ENCODE data around the gene SNX10. TPM values are rescaled to one million over a fixed set of nuclear protein-coding genes. Genes with fewer than 3 reads are reported as not detected.

Gene SNX10
- total RNA-seq, 4 donors from 2014 or later: 1.9 to 6.9 (median 4.0) TPM

DNA sequence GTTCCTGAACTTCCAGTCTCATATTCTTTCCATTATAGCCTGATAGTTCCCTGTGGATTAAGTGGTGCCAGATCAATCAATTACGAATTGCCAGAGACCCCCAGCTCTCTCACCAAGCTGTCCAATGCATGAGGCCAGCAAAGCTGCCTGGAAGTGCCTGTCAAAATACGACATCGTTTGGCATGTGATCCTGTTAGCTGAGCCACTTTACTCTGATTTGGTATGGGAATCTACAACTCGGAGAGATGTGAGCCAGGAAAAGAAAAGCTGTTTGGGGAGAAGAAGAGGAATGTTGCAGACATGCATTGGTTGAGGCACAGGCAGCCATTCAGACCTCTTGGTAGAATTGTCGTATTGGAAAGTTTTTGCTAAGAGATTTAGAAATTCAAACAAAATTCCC is 3.9 kb downstream of the SNX10 start:
- Histone ChIP-seq H3K4me1 (peaks cover 0 to 14% (median 0%) of the 10 kb centered on the region in 3 donors), H3K27ac (no peak overlapping the region), H3K4me3 (no peak overlapping the region), H3K9me3 (no peaks in the 10 kb centered on the region), H3K27me3 (peaks cover 45% of the 10 kb centered on the region), H3K36me3 (no peaks in the 10 kb centered on the region)
- no peak for ATAC-seq
- TF ChIP-seq, protein P1, sequence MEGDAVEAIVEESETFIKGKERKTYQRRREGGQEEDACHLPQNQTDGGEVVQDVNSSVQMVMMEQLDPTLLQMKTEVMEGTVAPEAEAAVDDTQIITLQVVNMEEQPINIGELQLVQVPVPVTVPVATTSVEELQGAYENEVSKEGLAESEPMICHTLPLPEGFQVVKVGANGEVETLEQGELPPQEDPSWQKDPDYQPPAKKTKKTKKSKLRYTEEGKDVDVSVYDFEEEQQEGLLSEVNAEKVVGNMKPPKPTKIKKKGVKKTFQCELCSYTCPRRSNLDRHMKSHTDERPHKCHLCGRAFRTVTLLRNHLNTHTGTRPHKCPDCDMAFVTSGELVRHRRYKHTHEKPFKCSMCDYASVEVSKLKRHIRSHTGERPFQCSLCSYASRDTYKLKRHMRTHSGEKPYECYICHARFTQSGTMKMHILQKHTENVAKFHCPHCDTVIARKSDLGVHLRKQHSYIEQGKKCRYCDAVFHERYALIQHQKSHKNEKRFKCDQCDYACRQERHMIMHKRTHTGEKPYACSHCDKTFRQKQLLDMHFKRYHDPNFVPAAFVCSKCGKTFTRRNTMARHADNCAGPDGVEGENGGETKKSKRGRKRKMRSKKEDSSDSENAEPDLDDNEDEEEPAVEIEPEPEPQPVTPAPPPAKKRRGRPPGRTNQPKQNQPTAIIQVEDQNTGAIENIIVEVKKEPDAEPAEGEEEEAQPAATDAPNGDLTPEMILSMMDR (IDR thresholded peaks at IDR 0.05): no peak
- TF ChIP-seq POLR2AphosphoS5 (IDR thresholded peaks at IDR 0.05) (no peak), POLR2A (IDR thresholded peaks at IDR 0.05) (no peak), EP300 (IDR thresholded peaks at IDR 0.05) (no peak)
- WGBS, 2 donors (ENCODE audit: low coverage in 1 of 2): 91% methylated on average over 4 of the region's 5 CpGs

DNA sequence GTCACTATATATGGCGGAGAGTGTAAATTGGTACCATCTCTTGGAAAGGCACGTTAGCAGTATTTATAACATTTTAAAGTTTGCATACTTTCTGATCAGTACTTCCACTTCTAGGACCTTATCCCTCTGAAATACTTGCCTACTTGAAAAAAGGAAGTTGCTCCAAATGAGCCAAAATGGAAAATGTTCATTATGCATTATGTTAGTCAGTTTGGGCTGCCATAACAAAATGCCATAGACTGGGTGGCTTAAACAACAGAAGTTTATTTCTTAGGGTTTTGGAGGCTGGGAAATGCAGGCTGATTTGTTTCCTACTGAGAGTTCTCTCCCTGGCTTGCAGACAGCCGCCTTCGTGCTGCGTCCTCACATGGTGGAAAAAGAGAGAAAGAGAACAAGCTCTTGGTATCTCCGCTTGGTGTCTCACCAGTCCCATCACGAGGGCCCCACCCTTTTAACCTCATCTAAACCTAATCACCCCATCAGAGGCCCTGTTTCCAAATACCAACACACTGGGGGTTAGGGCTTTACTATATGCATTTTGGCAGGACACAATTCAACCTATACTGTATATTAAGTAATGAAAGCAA is 6.9 kb downstream of the SNX10 start:
- peaks cover 20% of the 10 kb centered on the region for H3K27me3 ChIP-seq
- H3K27ac ChIP-seq: no peak overlapping the region
- no peaks in the 10 kb centered on the region for H3K36me3 ChIP-seq
- TF ChIP-seq, protein P1 (IDR thresholded peaks at IDR 0.05): no peak
- TF ChIP-seq POLR2AphosphoS5 (IDR thresholded peaks at IDR 0.05): no peak
- TF ChIP-seq POLR2A (IDR thresholded peaks at IDR 0.05): no peak
- TF ChIP-seq EP300 (IDR thresholded peaks at IDR 0.05): no peak
- H3K4me1 ChIP-seq: no peaks in the 10 kb centered on the region
- H3K4me3 ChIP-seq: no peak overlapping the region
- ATAC-seq: no peak
- 51 to 86% methylated on average over 5 to 7 of the region's 7 CpGs for WGBS, 2 donors (ENCODE audit: low coverage in 1 of 2)
- H3K9me3 ChIP-seq: no peaks in the 10 kb centered on the region

DNA sequence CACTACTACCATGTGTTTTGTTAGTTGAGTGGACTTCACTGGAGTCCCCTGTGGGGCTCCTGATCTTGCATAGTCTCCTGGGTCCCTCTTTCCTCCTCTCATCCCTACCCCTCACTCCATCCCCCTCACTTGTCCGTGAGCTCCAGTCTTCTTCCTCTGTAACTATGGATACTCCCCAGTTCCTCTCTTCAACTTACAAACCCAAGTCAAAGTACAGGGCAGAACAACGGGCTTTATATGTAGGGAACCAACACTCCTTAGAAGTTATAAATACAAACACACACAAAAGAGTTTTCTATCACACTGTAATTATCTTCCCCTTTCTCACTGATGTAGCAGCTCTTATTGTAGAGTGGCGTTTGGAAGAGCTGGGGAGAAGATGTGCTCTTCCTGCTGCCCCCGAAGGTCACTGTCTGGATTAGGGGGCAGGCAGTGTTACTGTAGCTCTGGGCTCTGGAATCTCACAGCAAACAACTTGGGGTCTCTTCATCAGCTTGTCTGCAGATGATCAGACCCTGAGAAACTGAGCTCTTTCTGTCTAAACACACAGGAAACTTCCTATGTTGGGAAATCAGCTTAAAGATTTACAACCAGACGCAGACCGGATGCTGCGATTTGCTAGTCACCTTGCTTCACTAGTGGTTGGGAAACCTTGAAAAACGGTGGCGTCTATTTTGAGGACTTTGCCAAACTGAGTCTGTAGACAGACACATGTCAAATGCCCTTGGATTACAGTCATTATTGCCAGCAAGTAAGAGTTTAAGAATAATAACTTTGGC is 13.6 kb downstream of the SNX10 start:
- Histone ChIP-seq H3K4me1 (no peaks in the 10 kb centered on the region), H3K27ac (no peak overlapping the region)
- ATAC-seq: no peak

DNA sequence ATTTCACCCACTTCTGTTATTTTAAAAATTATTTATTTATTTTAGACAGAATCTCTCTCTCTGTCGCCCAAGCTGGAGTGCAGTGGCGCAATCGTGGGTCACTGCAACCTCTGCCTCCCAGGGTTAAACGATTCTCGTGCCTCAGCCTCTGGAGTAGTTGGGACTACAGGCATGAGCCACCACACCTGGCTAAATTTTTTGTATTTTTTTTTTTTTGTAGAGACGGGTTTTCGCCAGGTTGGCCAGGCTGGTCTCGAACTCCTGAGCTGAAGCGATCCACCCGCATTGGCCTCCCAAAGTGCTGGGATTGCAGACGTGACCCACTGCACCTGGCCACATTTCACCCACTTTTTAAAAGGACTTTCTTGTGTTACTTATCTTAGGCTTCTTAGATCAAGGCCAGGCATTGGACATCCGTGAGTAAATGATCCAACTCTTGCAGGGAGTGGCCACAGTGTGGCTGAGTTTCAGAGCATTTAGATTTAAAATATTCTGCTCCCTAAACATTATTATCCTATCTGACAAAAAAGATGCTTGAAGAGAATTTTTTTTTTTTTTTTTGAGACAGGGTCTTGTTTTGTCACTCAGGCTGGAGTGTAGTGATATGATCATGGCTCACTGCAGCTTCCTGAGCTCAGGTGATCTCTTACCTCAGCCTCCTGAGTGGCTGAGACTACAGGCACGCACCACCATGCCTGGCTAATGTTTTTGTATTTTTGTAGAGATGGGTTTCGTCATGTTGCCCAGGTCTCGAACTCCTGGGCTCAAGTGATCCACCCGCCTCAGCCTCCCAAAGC is 14.4 kb downstream of the SNX10 start:
- no peak for TF ChIP-seq EP300 (IDR thresholded peaks at IDR 0.05)
- no peak for TF ChIP-seq POLR2AphosphoS5 (IDR thresholded peaks at IDR 0.05)
- TF ChIP-seq POLR2A (IDR thresholded peaks at IDR 0.05): no peak
- TF ChIP-seq, protein P1 (IDR thresholded peaks at IDR 0.05): no peak
- Histone ChIP-seq H3K27ac (no peak overlapping the region), H3K9me3 (no peaks in the 10 kb centered on the region), H3K4me1 (no peaks in the 10 kb centered on the region), H3K27me3 (peaks cover 10% of the 10 kb centered on the region), H3K4me3 (no peak overlapping the region), H3K36me3 (no peaks in the 10 kb centered on the region)
- no peak for ATAC-seq
- 82 to 87% methylated on average over 6 to 13 of the region's 16 CpGs for WGBS, 2 donors (ENCODE audit: low coverage in 1 of 2)

More for the DNA sequence above, 13.6 kb downstream of the SNX10 start:
- Histone ChIP-seq H3K4me3 (no peak overlapping the region), H3K9me3 (no peaks in the 10 kb centered on the region), H3K27me3 (peaks cover 2% of the 10 kb centered on the region), H3K36me3 (no peaks in the 10 kb centered on the region)
- TF ChIP-seq, protein P1 (IDR thresholded peaks at IDR 0.05): no peak
- no peak for TF ChIP-seq POLR2A (IDR thresholded peaks at IDR 0.05)
- no peak for TF ChIP-seq POLR2AphosphoS5 (IDR thresholded peaks at IDR 0.05)
- no peak for TF ChIP-seq EP300 (IDR thresholded peaks at IDR 0.05)
- 74 to 77% methylated on average over 5 to 9 of the region's 9 CpGs for WGBS, 2 donors (ENCODE audit: low coverage in 1 of 2)
